Spleen (tissue), 11 donors: ENCODE data around the gene OR2A1. TPM values are rescaled to one million over a fixed set of nuclear protein-coding genes. Genes with fewer than 3 reads are reported as not detected.
A peak's percentile ranks its signal among the peaks of the same experiment; 100 is the strongest.
"Not testable (repeated sequence)": the region's sequence is repeated elsewhere in the genome, so short reads cannot be mapped to it uniquely, and the experiment has no call there.

ENCODE experiments used
- DNase-seq: peaks from one replicate; pipeline ENCODE4 v3.0.0-alpha.2; 2020
- H3K27ac ChIP-seq, 8 donors: fragments of 200-600 bp; sonication (generic) in 7 of 8; 1 replicate in 4 of 8; 2 replicates in 4 of 8; pipeline versions ENCODE4 v1.5.0 to v1.8.0; 2016 to 2021; ENCODE audit warnings: inconsistent platforms in 4 of 8, mild to moderate bottlenecking in 4 of 8, moderate library complexity in 1 of 8
- H3K27me3 ChIP-seq, 7 donors: fragments of 200-600 bp; sonication (generic) in 6 of 7; replicated peaks in 1 of 7; 1 replicate in 4 of 7; 2 replicates in 3 of 7; pipeline versions ENCODE4 v1.5.0 to v1.8.0; 2016 to 2021; ENCODE audit warnings: inconsistent platforms in 3 of 7, mild to moderate bottlenecking in 1 of 7
- H3K36me3 ChIP-seq, 6 donors: fragments of 200-600 bp; sonication (generic) in 5 of 6; 1 replicate in 4 of 6; 2 replicates in 2 of 6; pipeline versions ENCODE4 v1.5.0 to v1.8.0; 2016 to 2021; ENCODE audit warnings: inconsistent platforms in 2 of 6
- H3K4me1 ChIP-seq, 6 donors: fragments of 200-600 bp; sonication (generic) in 5 of 6; 1 replicate in 3 of 6; 2 replicates in 3 of 6; pipeline versions ENCODE4 v1.5.0 to v1.8.0; 2016 to 2021; ENCODE audit warnings: inconsistent platforms in 3 of 6
- H3K4me3 ChIP-seq, 8 donors: fragments of 200-600 bp; sonication (generic) in 7 of 8; 1 replicate in 4 of 8; 2 replicates in 4 of 8; pipeline versions ENCODE4 v1.5.0 to v1.8.0; 2016 to 2021; ENCODE audit warnings: inconsistent platforms in 4 of 8, mild to moderate bottlenecking in 4 of 8, moderate library complexity in 2 of 8
- H3K9me3 ChIP-seq, 8 donors: fragments of 200-600 bp; sonication (generic) in 7 of 8; 1 replicate in 4 of 8; 2 replicates in 4 of 8; pipeline versions ENCODE4 v1.5.0 to v1.8.0; 2016 to 2021; ENCODE audit warnings: inconsistent platforms in 4 of 8
- WGBS, 5 donors: extraction: QIAGEN DNeasy Blood & Tissue Kit in 3 of 5; methylation state at CpG; one replicate each; pipeline versions ENCODE4 v1.1.5 to v1.1.7; 2013 to 2018; 5-methylcytosine and 5-hydroxymethylcytosine counted together
- intact Hi-C: fragments of 100-400 bp; cut with DNase I; formaldehyde crosslinking; loops from one replicate; pipeline ENCODE4 v1.15.0; 2023; ENCODE audit warnings: low total_unique reads
- polyA plus RNA-seq, 3 donors: library from polyadenylated mRNA; stranded (reverse); fragments of 200-250 nt; gene quantifications; one replicate each; pipeline ENCODE4 v1.2.1, GENCODE V29; 2013
- total RNA-seq, 7 donors: library from RNA; depleted of rRNA in 3 of 7; stranded (reverse); fragments of >200 nt in 3 of 7; fragmentation: NEBNext Ultra II Directional in 4 of 7; extraction: Animal tissue kit (Norgen Biotek cat#: 25700) in 4 of 7; gene quantifications; one replicate each; pipeline versions ENCODE4 v1.1.0 to v1.2.1, GENCODE V29; 2016 to 2021
- donor health status: healthy with polysubstance abuse.
- donor health status: DM: no; HTN: no; CAD: no; lungs with moderate emphysema.
- donor health status: DM: no; HTN: no; CAD: no.
- donor health status: Bipolar disorder and iron deficiency.
- donor health status: healthy.
- donor health status: DM: no; HTN: no; CAD: no.
- donor health status: DM: yes; HTN: yes; CAD: no.

OR2A1 gene
- total and polyA plus RNA-seq, 10 donors = 0.03 to 0.60 (median 0.46) TPM; not detected in 1

GRCh38 chr7:144325868-144326267 is 13.6 kb downstream of the OR2A1 start:
- H3K27me3 ChIP-seq, intact Hi-C loops, H3K9me3 ChIP-seq, H3K4me3 ChIP-seq, H3K4me1 ChIP-seq, H3K36me3 ChIP-seq, H3K27ac ChIP-seq, DNase-seq: not testable (repeated sequence)
- WGBS, 5 donors = 69 to 98% (median 93%) methylated on average over 3 to 4 of the region's 5 CpGs

- H3K27me3 ChIP-seq, H3K4me3 ChIP-seq, H3K9me3 ChIP-seq, DNase-seq, H3K27ac ChIP-seq, intact Hi-C loops, H3K4me1 ChIP-seq, H3K36me3 ChIP-seq: not testable (repeated sequence)
These were observed 17.8 kb downstream of the OR2A1 start for GRCh38 chr7:144330044-144330443.

GRCh38 chr7:144331221-144331995 is 19.2 kb downstream of the OR2A1 start:
- WGBS, 5 donors = 87 to 100% (median 90%) methylated on average over 1 to 4 of the region's 9 CpGs
- H3K9me3 ChIP-seq, H3K27me3 ChIP-seq, H3K4me3 ChIP-seq, H3K27ac ChIP-seq, H3K4me1 ChIP-seq, H3K36me3 ChIP-seq, intact Hi-C loops, DNase-seq: not testable (repeated sequence)

GRCh38 chr7:144331996-144332288 is 19.7 kb downstream of the OR2A1 start:
- WGBS, 5 donors = 67 to 89% (median 79%) methylated on average over 1 to 2 of the region's 2 CpGs; no CpG with 5 or more reads in 1 of the 5 donors
- H3K27ac ChIP-seq, intact Hi-C loops, DNase-seq, H3K36me3 ChIP-seq, H3K4me1 ChIP-seq, H3K4me3 ChIP-seq, H3K9me3 ChIP-seq, H3K27me3 ChIP-seq: not testable (repeated sequence)

GRCh38 chr7:144348625-144349024 is 36.4 kb downstream of the OR2A1 start:
- H3K9me3 ChIP-seq, intact Hi-C loops, DNase-seq, H3K27ac ChIP-seq, H3K27me3 ChIP-seq, H3K36me3 ChIP-seq, H3K4me3 ChIP-seq: not testable (repeated sequence)
- no CpG with 5 or more reads among the region's 1 CpG for WGBS, 5 donors
- H3K4me1 ChIP-seq = peaks cover 0 to 11% (median 2%) of the 10 kb centered on the region in 6 donors

GRCh38 chr7:144351667-144352066 is 39.4 kb downstream of the OR2A1 start:
- H3K4me3 ChIP-seq, H3K27ac ChIP-seq, intact Hi-C loops, H3K9me3 ChIP-seq, H3K36me3 ChIP-seq, H3K27me3 ChIP-seq, DNase-seq: not testable (repeated sequence)
- H3K4me1 ChIP-seq = peaks cover 0 to 11% (median 2%) of the 10 kb centered on the region in 6 donors
- WGBS, 5 donors = 50 to 89% (median 78%) methylated on average over 2 of the region's 3 CpGs

- Histone ChIP-seq H3K4me1 (peaks cover 0 to 11% (median 2%) of the 10 kb centered on the region in 6 donors), H3K4me3 (peak within 1 kb of the TSS in 3 of 8 donors; percentile 23 to 58 (median 23))
- H3K9me3 ChIP-seq, H3K27me3 ChIP-seq, H3K27ac ChIP-seq, DNase-seq, intact Hi-C loops, H3K36me3 ChIP-seq: not testable (repeated sequence)
- WGBS, 5 donors = no CpG with 5 or more reads among the region's 50 CpGs
These were observed 43.1 kb downstream of the OR2A1 start, which contains the start of gene ARHGEF5 for GRCh38 chr7:144355176-144355822. ARHGEF5 (plus strand) TSS chr7:144355402; CDS start chr7:144362670, 7,268 bp downstream.

- DNase-seq, H3K36me3 ChIP-seq, H3K4me3 ChIP-seq, H3K27me3 ChIP-seq, H3K27ac ChIP-seq, intact Hi-C loops, H3K9me3 ChIP-seq: not testable (repeated sequence)
- WGBS, 5 donors = no CpG with 5 or more reads among the region's 6 CpGs
- peaks cover 0 to 11% (median 2%) of the 10 kb centered on the region in 6 donors for H3K4me1 ChIP-seq
These were observed 44.0 kb downstream of the OR2A1 start for GRCh38 chr7:144356185-144356584.

GRCh38 chr7:144356860-144357259 is 44.6 kb downstream of the OR2A1 start:
- intact Hi-C loops, H3K27me3 ChIP-seq, H3K4me3 ChIP-seq, H3K36me3 ChIP-seq, H3K27ac ChIP-seq, H3K4me1 ChIP-seq, H3K9me3 ChIP-seq, DNase-seq: not testable (repeated sequence)
- WGBS, 5 donors = 79 to 100% (median 89%) methylated on average over 1 to 2 of the region's 11 CpGs; no CpG with 5 or more reads in 1 of the 5 donors

GRCh38 chr7:144362061-144362460 is 49.8 kb downstream of the OR2A1 start:
- H3K36me3 ChIP-seq, DNase-seq, H3K4me1 ChIP-seq, H3K27me3 ChIP-seq, intact Hi-C loops, H3K27ac ChIP-seq, H3K4me3 ChIP-seq, H3K9me3 ChIP-seq: not testable (repeated sequence)
- no CpG with 5 or more reads among the region's 3 CpGs for WGBS, 5 donors

- H3K27me3 ChIP-seq, H3K27ac ChIP-seq, intact Hi-C loops, H3K36me3 ChIP-seq, H3K9me3 ChIP-seq, H3K4me1 ChIP-seq, H3K4me3 ChIP-seq, DNase-seq: not testable (repeated sequence)
- no CpG with 5 or more reads among the region's 6 CpGs for WGBS, 5 donors
These were observed 53.3 kb downstream of the OR2A1 start for GRCh38 chr7:144365523-144365922.
